HEK293 (cell line): ENCODE results near the gene SF3A1.

ENCODE experiments used
- CTCF ChIA-PET: fragments of 350-600 bp; formaldehyde crosslinking; extraction: SDS; loops from one replicate; lab custom pipeline; 2021; ENCODE audit warnings: antibody characterized with exemption; lab: Yijun Ruan, JAX
- POLR2A ChIA-PET: fragments of 300-600 bp; formaldehyde crosslinking; extraction: SDS; loops from one replicate; lab custom pipeline; 2020; ENCODE audit warnings: antibody characterized with exemption, inconsistent platforms; lab: Yijun Ruan, JAX
- H3K27ac ChIP-seq: fragments of 200-500 bp; sonication (Bioruptor generic); 2 replicates; pipeline ENCODE4 v1.5.1; 2014; ENCODE audit warnings: low read depth, low read length, control low read depth, inconsistent platforms; ENCODE audit errors: extremely low read depth
- H3K36me3 ChIP-seq, 2 experiments: fragments of 200-500 bp in 1 of 2; sonication (Bioruptor generic) in 1 of 2; 1 replicate in 1 of 2; 2 replicates in 1 of 2; pipeline ENCODE4 v1.5.1; 2014 to 2017; ENCODE audit warnings: inconsistent platforms in 2 of 2, low read length in 2 of 2; ENCODE audit not compliant: control insufficient read depth in 2 of 2, insufficient read depth in 1 of 2
- H3K4me1 ChIP-seq: fragments of 200-500 bp; sonication (Bioruptor generic); 2 replicates; pipeline ENCODE4 v1.5.1; 2014; ENCODE audit warnings: mild to moderate bottlenecking, low read length, inconsistent platforms; ENCODE audit not compliant: control insufficient read depth, insufficient read depth
- H3K4me3 ChIP-seq: 2 replicates; pipeline ENCODE4 v1.5.1; 2011; ENCODE audit warnings: low read depth, mild to moderate bottlenecking, control low read depth, low read length, moderate library complexity
- H3K9me3 ChIP-seq: fragments of 200-500 bp; sonication (Bioruptor generic); 2 replicates; pipeline ENCODE4 v1.5.1; 2014; ENCODE audit warnings: low read depth, low read length, inconsistent platforms; ENCODE audit not compliant: control insufficient read depth, insufficient read depth
- EGR2 ChIP-seq: fragments of 450-650 bp; formaldehyde crosslinking; IDR thresholded peaks from 2 replicates; pipeline ENCODE4 v1.5.1; 2016; ENCODE audit warnings: low read depth, missing biosample characterization, missing genetic modification characterization
- HOXA7 ChIP-seq: sonication (generic); formaldehyde crosslinking; IDR thresholded peaks from 2 replicates; pipeline ENCODE4 v1.8.1; 2022; ENCODE audit warnings: missing genetic modification reagents, borderline replicate concordance
- OVOL3 ChIP-seq: fragments of 450-650 bp; formaldehyde crosslinking; IDR thresholded peaks from 2 replicates; pipeline ENCODE4 v1.5.1; 2016; ENCODE audit warnings: missing biosample characterization, missing genetic modification characterization
- PRDM6 ChIP-seq: fragments of 450-650 bp; formaldehyde crosslinking; IDR thresholded peaks from 2 replicates; pipeline ENCODE4 v1.5.1; 2017; ENCODE audit warnings: missing biosample characterization, missing genetic modification characterization
- REST ChIP-seq: fragments of 450-650 bp; formaldehyde crosslinking; IDR thresholded peaks from 2 replicates; pipeline ENCODE4 v1.5.1; 2016; ENCODE audit warnings: missing biosample characterization, missing genetic modification characterization
- SCRT2 ChIP-seq: fragments of 450-650 bp; formaldehyde crosslinking; IDR thresholded peaks from 2 replicates; pipeline ENCODE4 v1.5.1; 2016; ENCODE audit warnings: missing biosample characterization, missing genetic modification characterization
- WT1 ChIP-seq: fragments of 450-650 bp; formaldehyde crosslinking; IDR thresholded peaks from 2 replicates; pipeline ENCODE4 v1.5.1; 2016; ENCODE audit warnings: missing biosample characterization, missing genetic modification characterization
- ZNF140 ChIP-seq: fragments of 450-650 bp; formaldehyde crosslinking; IDR thresholded peaks from 2 replicates; pipeline ENCODE4 v1.5.1; 2016; ENCODE audit warnings: missing biosample characterization, missing genetic modification characterization
- ZNF175 ChIP-seq: fragments of 450-650 bp; formaldehyde crosslinking; IDR thresholded peaks from 2 replicates; pipeline ENCODE4 v1.5.1; 2016; ENCODE audit warnings: missing biosample characterization, missing genetic modification characterization
- ZNF214 ChIP-seq: fragments of 450-650 bp; formaldehyde crosslinking; IDR thresholded peaks from 2 replicates; pipeline ENCODE4 v1.5.1; 2017; ENCODE audit warnings: missing biosample characterization, mild to moderate bottlenecking, missing genetic modification characterization, borderline replicate concordance
- ZNF221 ChIP-seq: fragments of 450-650 bp; formaldehyde crosslinking; IDR thresholded peaks from 2 replicates; pipeline ENCODE4 v1.5.1; 2017; ENCODE audit warnings: missing biosample characterization, missing genetic modification characterization, borderline replicate concordance
- ZNF280D ChIP-seq: fragments of 450-650 bp; formaldehyde crosslinking; IDR thresholded peaks from 2 replicates; pipeline ENCODE4 v1.5.1; 2016; ENCODE audit warnings: missing biosample characterization, missing genetic modification characterization
- ZNF366 ChIP-seq: fragments of 450-650 bp; formaldehyde crosslinking; conservative IDR thresholded peaks from 2 replicates; pipeline ENCODE4 v1.5.1; 2016; ENCODE audit warnings: missing biosample characterization, missing genetic modification characterization
- ZNF48 ChIP-seq: fragments of 450-650 bp; formaldehyde crosslinking; IDR thresholded peaks from 2 replicates; pipeline ENCODE4 v1.5.1; 2016; ENCODE audit warnings: missing biosample characterization, missing genetic modification characterization
- ZNF529 ChIP-seq: fragments of 450-650 bp; formaldehyde crosslinking; IDR thresholded peaks from 2 replicates; pipeline ENCODE4 v1.5.1; 2017; ENCODE audit warnings: missing genetic modification characterization, missing biosample characterization; ENCODE audit not compliant: insufficient replicate concordance
- ZNF596 ChIP-seq: fragments of 450-650 bp; IDR thresholded peaks from 2 replicates; pipeline ENCODE4 v1.5.0; 2018; ENCODE audit warnings: missing biosample characterization, mild to moderate bottlenecking, missing genetic modification characterization, moderate library complexity
- ZNF677 ChIP-seq: fragments of 450-650 bp; IDR thresholded peaks from 2 replicates; pipeline ENCODE4 v1.5.0; 2018; ENCODE audit warnings: missing biosample characterization, mild to moderate bottlenecking, missing genetic modification characterization, moderate library complexity
- ZNF707 ChIP-seq: fragments of 450-650 bp; formaldehyde crosslinking; IDR thresholded peaks from 2 replicates; pipeline ENCODE4 v1.5.1; 2016; ENCODE audit warnings: missing biosample characterization, missing genetic modification characterization
- ZNF791 ChIP-seq: fragments of 450-650 bp; formaldehyde crosslinking; IDR thresholded peaks from 2 replicates; pipeline ENCODE4 v1.5.1; 2016; ENCODE audit warnings: missing biosample characterization, missing genetic modification characterization
- ZSCAN23 ChIP-seq: fragments of 450-650 bp; formaldehyde crosslinking; IDR thresholded peaks from 2 replicates; pipeline ENCODE4 v1.5.1; 2016; ENCODE audit warnings: missing biosample characterization, missing genetic modification characterization
- TF ChIP-seq, protein P1 (sequence below): fragments of 450-650 bp; formaldehyde crosslinking; IDR thresholded peaks from 2 replicates; pipeline ENCODE4 v1.5.1; 2017; ENCODE audit warnings: missing biosample characterization, missing genetic modification characterization
- TF ChIP-seq, protein P2 (sequence below): fragments of 450-650 bp; formaldehyde crosslinking; IDR thresholded peaks from 2 replicates; pipeline ENCODE4 v1.5.1; 2017; ENCODE audit warnings: missing biosample characterization, missing genetic modification characterization

SF3A1 gene

DNA sequence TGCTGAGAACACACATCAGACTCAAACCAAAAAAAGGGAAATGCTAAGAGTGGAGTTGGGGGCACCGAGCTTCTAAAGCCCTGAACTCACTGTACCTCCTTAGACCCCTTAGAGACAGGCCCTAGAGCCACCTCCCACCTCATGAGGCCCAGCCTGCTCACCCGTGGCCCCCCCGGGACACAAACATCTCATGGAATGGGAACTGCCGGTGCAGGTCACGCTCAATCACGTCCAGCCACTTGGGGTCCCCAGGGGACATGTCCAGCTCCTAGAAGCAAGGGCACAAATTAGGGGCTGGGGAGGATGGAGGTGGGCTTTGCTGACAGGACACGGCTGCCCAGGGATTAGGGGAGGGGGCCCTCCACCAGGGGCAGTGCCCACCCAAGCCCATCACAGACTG is 61.1 kb downstream of the SF3A1 start:
- Histone ChIP-seq H3K36me3 (peaks cover 3 to 76% of the 10 kb centered on the region in 2 experiments; a peak in 2 of 3 replicates), H3K9me3 (no peaks in the 10 kb centered on the region), H3K4me1 (no peaks in the 10 kb centered on the region)
- POLR2A ChIA-PET, result no interaction called here
- TF ChIP-seq ZNF48 (tag by site-specific recombination) (no peak), EGR2 (tag by site-specific recombination) (no peak), ZNF791 (tag by site-specific recombination) (no peak), ZNF707 (tag by site-specific recombination) (no peak), HOXA7 (CRISPR knock-in tag) (no peak), ZNF677 (tag by site-specific recombination) (no peak), REST (no peak), ZNF221 (tag by site-specific recombination) (no peak), ZSCAN23 (tag by site-specific recombination) (no peak), ZNF529 (tag by site-specific recombination) (no peak), ZNF280D (tag by site-specific recombination) (no peak), SCRT2 (tag by site-specific recombination) (no peak), WT1 (no peak), ZNF366 (tag by site-specific recombination) (no peak)
- TF ChIP-seq, protein P1, sequence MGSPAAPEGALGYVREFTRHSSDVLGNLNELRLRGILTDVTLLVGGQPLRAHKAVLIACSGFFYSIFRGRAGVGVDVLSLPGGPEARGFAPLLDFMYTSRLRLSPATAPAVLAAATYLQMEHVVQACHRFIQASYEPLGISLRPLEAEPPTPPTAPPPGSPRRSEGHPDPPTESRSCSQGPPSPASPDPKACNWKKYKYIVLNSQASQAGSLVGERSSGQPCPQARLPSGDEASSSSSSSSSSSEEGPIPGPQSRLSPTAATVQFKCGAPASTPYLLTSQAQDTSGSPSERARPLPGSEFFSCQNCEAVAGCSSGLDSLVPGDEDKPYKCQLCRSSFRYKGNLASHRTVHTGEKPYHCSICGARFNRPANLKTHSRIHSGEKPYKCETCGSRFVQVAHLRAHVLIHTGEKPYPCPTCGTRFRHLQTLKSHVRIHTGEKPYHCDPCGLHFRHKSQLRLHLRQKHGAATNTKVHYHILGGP (tag by site-specific recombination), result no peak
- TF ChIP-seq, all 188 proteins: peak for 0
- CTCF ChIA-PET, result interaction anchor here (0.7 to 2.2 kb wide), 2 partner anchors 8 to 188 kb away, joined by 3 to 8 read pairs; no protein-coding TSS in a partner anchor
- H3K4me3 ChIP-seq, result no peak overlapping the region
- H3K27ac ChIP-seq, result no peak overlapping the region

- no peak overlapping the region for H3K4me3 ChIP-seq
- H3K27ac ChIP-seq, result no peak overlapping the region
- H3K9me3 ChIP-seq, result no peaks in the 10 kb centered on the region
- peaks cover 3 to 73% of the 10 kb centered on the region in 2 experiments; a peak in 2 of 3 replicates for H3K36me3 ChIP-seq
- no peaks in the 10 kb centered on the region for H3K4me1 ChIP-seq
- ChIA-PET CTCF (no interaction called here), POLR2A (no interaction called here)
- TF ChIP-seq, protein P2, sequence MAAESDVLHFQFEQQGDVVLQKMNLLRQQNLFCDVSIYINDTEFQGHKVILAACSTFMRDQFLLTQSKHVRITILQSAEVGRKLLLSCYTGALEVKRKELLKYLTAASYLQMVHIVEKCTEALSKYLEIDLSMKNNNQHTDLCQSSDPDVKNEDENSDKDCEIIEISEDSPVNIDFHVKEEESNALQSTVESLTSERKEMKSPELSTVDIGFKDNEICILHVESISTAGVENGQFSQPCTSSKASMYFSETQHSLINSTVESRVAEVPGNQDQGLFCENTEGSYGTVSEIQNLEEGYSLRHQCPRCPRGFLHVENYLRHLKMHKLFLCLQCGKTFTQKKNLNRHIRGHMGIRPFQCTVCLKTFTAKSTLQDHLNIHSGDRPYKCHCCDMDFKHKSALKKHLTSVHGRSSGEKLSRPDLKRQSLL (tag by site-specific recombination), result no peak
- TF ChIP-seq PRDM6 (tag by site-specific recombination), result no peak
- no peak for TF ChIP-seq ZNF596
- TF ChIP-seq, protein P1 (tag by site-specific recombination), result no peak
- no peak for TF ChIP-seq ZNF175 (tag by site-specific recombination)
- no peak for TF ChIP-seq OVOL3 (tag by site-specific recombination)
- no peak for TF ChIP-seq ZNF214 (tag by site-specific recombination)
- TF ChIP-seq ZNF140, result no peak
Observed at GRCh38 chr22:30294830-30295229, 61.9 kb downstream of the SF3A1 start.
